AG04449 (cell line): Measurements from ENCODE around the gene DYRK4.

Experiments used
- CTCF ChIA-PET: fragments of 350-600 bp; formaldehyde crosslinking; extraction: SDS; loops from one replicate; lab custom pipeline; 2021; ENCODE audit warnings: antibody characterized with exemption; lab: Yijun Ruan, JAX
- POLR2A ChIA-PET: fragments of 400-600, 350-600 bp; formaldehyde crosslinking; extraction: SDS; loops from one replicate; lab custom pipeline; 2020; ENCODE audit warnings: antibody characterized with exemption, inconsistent platforms; lab: Yijun Ruan, JAX
- DNase-seq: peaks from one replicate; pipeline ENCODE4 v3.0.0-alpha.2; 2010; ENCODE audit warnings: low read depth, low spot score
- H3K4me3 ChIP-seq: 2 replicates; pipeline ENCODE4 v1.5.1; 2011; ENCODE audit warnings: low read depth, mild to moderate bottlenecking, control low read depth, low read length
- CTCF ChIP-seq: IDR thresholded peaks from one replicate; pipeline ENCODE4 v1.5.1; 2011; ENCODE audit warnings: mild to moderate bottlenecking, moderate library complexity, low read length, control low read depth, inconsistent platforms; ENCODE audit not compliant: insufficient read depth; ENCODE audit errors: missing control alignments

Gene DYRK4

GRCh38 chr12:4569261-4569660 is 7.3 kb downstream of the DYRK4 start:
- ChIA-PET POLR2A (no interaction called here), CTCF (interaction anchor here (1.0 kb wide), 1 partner anchor 33 kb away, joined by 3 read pairs; no protein-coding TSS in a partner anchor)
- DNase-seq: no peak
- no peak overlapping the region for H3K4me3 ChIP-seq
- no peak for TF ChIP-seq CTCF

DNA sequence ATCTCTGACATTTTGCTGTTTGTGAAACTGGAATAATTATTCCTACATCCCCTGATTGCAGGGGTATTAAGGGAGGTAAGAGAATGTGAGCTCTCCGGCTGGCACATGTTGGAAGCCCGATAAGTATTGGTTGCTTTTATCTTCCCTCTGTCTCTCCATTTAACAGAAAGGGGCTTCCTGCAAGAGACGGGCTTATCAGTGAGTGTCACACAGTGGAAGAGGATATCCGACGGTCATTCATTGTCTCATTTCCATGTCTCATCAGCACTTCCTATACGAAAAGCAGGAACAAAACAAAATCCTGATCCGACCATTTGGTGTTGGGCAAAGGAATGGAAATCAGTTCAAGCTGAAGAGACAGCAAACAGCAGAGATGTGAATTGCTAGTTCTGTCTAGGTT is 10.7 kb downstream of the DYRK4 start:
- CTCF ChIA-PET: no interaction called here
- no peak for TF ChIP-seq CTCF
- no peak for DNase-seq
- POLR2A ChIA-PET: no interaction called here
- H3K4me3 ChIP-seq: no peak overlapping the region

DNA sequence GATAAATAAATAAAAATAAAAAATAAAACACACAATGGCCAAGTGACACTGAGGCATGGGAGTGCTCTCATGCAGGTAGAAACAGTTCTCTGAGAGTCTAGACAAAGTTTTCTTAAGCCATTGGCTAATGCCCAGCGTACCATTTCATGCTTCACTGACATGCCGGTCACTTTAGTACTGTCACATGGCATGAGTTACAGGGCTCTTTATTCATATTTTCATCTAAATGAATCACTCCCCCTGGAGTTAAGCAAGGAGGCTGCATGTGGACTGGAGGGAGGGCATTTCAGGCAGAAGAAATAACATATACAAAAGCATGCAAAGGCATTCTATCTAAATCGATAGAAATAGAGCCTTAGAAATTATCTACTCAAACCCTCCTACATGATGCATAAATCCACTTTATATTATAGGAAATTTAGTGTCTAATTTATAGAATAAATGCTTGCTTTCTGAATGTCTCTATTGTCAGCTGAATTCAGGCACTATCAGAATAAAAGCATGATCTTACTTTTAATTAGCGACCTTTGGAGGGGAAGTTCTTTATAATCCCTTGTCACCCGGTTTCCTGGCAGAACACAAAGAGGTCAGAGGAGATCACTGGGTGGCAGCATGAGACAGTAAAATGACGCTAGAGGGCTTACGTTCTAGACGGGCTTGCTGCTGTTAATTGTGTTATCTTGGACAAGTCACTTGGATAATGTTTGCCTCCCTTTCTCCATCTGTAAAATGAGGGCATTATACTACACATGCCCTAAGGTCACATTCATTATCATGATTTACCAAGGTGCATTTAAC is 17.5 kb downstream of the DYRK4 start:
- TF ChIP-seq CTCF: no peak
- ChIA-PET CTCF (interaction anchor here (1.0 to 1.1 kb wide), 2 partner anchors 14 to 182 kb away, joined by 3 to 4 read pairs; no protein-coding TSS in a partner anchor), POLR2A (no interaction called here)
- H3K4me3 ChIP-seq: no peak overlapping the region
- DNase-seq: no peak

GRCh38 chr12:4580281-4580688 is 18.3 kb downstream of the DYRK4 start:
- no peak for DNase-seq
- ChIA-PET CTCF (interaction anchor here (0.8 to 1.1 kb wide), 4 partner anchors 10 to 181 kb away, joined by 3 to 4 read pairs (median 3); no protein-coding TSS in a partner anchor), POLR2A (no interaction called here)
- H3K4me3 ChIP-seq: no peak overlapping the region
- no peak for TF ChIP-seq CTCF

DNA sequence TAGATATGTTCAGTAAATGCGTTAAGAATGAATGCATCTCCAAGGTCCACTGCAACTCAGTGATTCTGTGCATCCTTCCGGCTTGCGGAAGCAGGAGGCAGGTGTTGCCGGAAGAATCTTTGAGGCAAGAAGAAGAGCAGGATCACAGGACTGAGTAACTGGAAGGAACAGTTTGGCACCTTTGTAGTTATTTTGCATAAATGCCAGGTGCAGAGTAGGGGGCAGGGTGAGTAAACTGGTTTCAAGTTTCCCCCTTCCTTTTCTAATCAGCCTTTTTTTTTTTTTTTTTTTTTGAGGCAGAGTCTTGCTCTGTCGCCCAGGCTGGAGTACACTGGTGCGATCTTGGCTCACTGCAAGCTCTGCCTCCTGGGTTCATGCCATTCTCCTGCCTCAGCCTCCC is 22.3 kb downstream of the DYRK4 start:
- no peak overlapping the region for H3K4me3 ChIP-seq
- no peak for TF ChIP-seq CTCF
- ChIA-PET POLR2A (no interaction called here), CTCF (no interaction called here)
- no peak for DNase-seq

GRCh38 chr12:4584896-4585295 is 22.9 kb downstream of the DYRK4 start:
- DNase-seq: no peak
- no peak for TF ChIP-seq CTCF
- ChIA-PET POLR2A (no interaction called here), CTCF (no interaction called here)
- no peak overlapping the region for H3K4me3 ChIP-seq
